Mucosa of descending colon (tissue), 3 donors: ENCODE data around the gene TGDS. TPM values are rescaled to one million over a fixed set of nuclear protein-coding genes. Genes with fewer than 3 reads are reported as not detected.
A peak's percentile ranks its signal among the peaks of the same experiment; 100 is the strongest.

Experiments
- ATAC-seq: fragments of 200-7000 bp; cut with Tn5 transposase; one replicate; pipeline ENCODE4 v1.9.1; 2020; ENCODE audit warnings: mild to moderate bottlenecking, moderate library complexity
- DNase-seq, 3 donors: peaks; one replicate each; pipeline ENCODE4 v3.0.0-alpha.2; 2020
- H3K36me3 ChIP-seq: fragments of 200-600 bp; one replicate; pipeline ENCODE4 v1.8.0; 2021; ENCODE audit warnings: low read depth, mild to moderate bottlenecking
- H3K4me1 ChIP-seq: fragments of 200-600 bp; one replicate; pipeline ENCODE4 v1.8.0; 2021; ENCODE audit warnings: low read depth, mild to moderate bottlenecking
- H3K4me3 ChIP-seq: fragments of 200-600 bp; one replicate; pipeline ENCODE4 v1.8.0; 2021; ENCODE audit warnings: mild to moderate bottlenecking
- H3K9me3 ChIP-seq: fragments of 200-600 bp; one replicate; pipeline ENCODE4 v1.8.0; 2021; ENCODE audit warnings: mild to moderate bottlenecking
- intact Hi-C, 2 donors: fragments of 100-400 bp; cut with DNase I in 1 of 2; cut with micrococcal nuclease in 1 of 2; formaldehyde crosslinking; loops; one replicate each; pipeline versions ENCODE4 v1.11.0 to v1.11.1; 2022; cut with DNase I, micrococcal nuclease
- total RNA-seq, 3 donors: library from RNA; stranded (reverse); fragmentation: NEBNext Ultra II Directional in 2 of 3; extraction: Animal tissue kit (Norgen Biotek cat#: 25700) in 2 of 3; gene quantifications; one replicate each; pipeline versions ENCODE4 v1.2.1 to v1.2.4, GENCODE V29; 2021 to 2023
- TF ChIP-seq, protein P1 (sequence below): fragments of 200-600 bp; IDR thresholded peaks from one replicate; pipeline ENCODE4 v1.8.0; 2022; ENCODE audit warnings: antibody characterized with exemption, mild to moderate bottlenecking
- donor health status: DM: no; HTN: no; CAD: no; lungs with moderate emphysema.
- donor health status: DM: no; HTN: no; CAD: no.
- donor health status: DM: no; HTN: yes; CAD: no.

TGDS gene
- total RNA-seq, 3 donors from 2014 or later = 6.7 to 8.7 (median 7.2) TPM

DNA sequence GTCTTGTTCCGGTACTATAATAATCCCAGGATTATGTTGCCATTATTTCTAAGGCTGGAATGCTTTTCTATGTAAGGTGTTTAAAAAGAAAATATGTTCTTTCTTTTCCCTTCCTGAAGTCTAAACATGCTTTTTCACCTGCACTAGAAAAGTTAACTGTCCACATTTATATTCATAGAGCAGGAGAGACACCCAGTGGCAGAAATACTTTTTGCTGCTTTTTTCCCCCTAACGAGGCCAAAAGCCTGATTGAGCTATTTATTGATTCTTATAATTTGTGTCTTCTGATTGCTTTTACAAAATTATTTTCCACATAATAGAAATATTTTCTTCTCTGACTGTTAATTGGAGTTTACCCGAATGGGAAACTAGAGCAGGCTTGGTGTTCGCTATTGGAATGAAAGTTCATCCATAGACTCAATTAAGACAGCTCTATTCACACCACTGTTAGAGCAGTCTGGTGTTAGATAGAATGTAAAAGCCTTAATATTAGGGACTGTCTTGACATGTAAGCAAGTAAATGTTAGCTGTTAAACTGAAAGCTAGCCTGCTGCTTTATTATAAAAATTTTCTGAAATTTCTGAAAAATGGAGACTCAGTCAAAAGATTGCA is 21.5 kb upstream of the TGDS start:
- TF ChIP-seq, protein P1, sequence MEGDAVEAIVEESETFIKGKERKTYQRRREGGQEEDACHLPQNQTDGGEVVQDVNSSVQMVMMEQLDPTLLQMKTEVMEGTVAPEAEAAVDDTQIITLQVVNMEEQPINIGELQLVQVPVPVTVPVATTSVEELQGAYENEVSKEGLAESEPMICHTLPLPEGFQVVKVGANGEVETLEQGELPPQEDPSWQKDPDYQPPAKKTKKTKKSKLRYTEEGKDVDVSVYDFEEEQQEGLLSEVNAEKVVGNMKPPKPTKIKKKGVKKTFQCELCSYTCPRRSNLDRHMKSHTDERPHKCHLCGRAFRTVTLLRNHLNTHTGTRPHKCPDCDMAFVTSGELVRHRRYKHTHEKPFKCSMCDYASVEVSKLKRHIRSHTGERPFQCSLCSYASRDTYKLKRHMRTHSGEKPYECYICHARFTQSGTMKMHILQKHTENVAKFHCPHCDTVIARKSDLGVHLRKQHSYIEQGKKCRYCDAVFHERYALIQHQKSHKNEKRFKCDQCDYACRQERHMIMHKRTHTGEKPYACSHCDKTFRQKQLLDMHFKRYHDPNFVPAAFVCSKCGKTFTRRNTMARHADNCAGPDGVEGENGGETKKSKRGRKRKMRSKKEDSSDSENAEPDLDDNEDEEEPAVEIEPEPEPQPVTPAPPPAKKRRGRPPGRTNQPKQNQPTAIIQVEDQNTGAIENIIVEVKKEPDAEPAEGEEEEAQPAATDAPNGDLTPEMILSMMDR = no peak
- ATAC-seq (peak; percentile 47), DNase-seq (peak in 1 of 3 donors; percentile 62)
- Histone ChIP-seq H3K4me1 (no peaks in the 10 kb centered on the region), H3K4me3 (no peak overlapping the region), H3K9me3 (no peaks in the 10 kb centered on the region), H3K36me3 (no peaks in the 10 kb centered on the region)
- intact Hi-C loops = loop anchor here (2.0 to 5.0 kb wide), 2 partner anchors 180 to 183 kb away; no protein-coding TSS in a partner anchor

DNA sequence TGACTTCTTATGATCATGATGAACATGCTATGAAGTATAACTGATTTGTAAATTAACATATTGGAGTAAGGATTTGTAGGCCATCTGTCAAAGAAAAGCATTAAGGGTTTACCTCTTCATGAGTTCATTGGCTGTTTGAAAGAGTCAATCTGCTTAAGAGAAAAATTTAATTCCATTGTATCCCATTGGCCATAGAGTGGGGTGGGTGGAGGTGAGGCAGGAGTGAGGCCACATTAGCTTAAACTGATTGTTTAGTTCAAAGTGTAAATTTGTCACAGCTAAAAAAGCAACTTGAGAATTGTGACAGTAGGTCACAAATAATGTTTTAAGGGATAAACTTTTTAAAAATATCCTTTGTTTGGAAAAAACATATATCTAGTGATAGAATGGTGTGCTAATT is 17.1 kb upstream of the TGDS start:
- Histone ChIP-seq H3K9me3 (no peaks in the 10 kb centered on the region), H3K4me1 (no peaks in the 10 kb centered on the region), H3K36me3 (no peaks in the 10 kb centered on the region), H3K4me3 (no peak overlapping the region)
- TF ChIP-seq, protein P1 = no peak
- intact Hi-C loops = no loop called here
- no peak for ATAC-seq
- DNase-seq = no peak

DNA sequence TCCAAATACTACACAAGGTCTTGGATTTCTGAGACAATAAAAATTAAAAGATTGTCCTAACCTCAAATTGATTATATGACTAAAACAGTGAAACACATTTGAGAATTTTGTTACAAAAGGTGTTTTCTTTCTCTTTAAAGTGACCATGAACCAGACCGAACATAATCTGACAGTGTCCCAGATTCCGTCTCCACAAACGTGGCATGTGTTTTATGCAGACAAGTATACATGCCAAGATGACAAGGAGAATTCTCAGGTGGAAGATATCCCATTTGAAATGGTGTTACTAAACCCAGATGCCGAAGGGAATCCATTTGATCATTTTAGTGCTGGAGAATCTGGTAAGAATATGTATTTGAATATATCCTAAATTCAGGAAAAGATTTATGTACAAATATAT is 16.1 kb upstream of the TGDS start:
- no peaks in the 10 kb centered on the region for H3K4me1 ChIP-seq
- DNase-seq = no peak
- H3K4me3 ChIP-seq = no peak overlapping the region
- no peaks in the 10 kb centered on the region for H3K9me3 ChIP-seq
- H3K36me3 ChIP-seq = no peaks in the 10 kb centered on the region
- intact Hi-C loops = no loop called here
- TF ChIP-seq, protein P1 = no peak
- ATAC-seq = no peak

DNA sequence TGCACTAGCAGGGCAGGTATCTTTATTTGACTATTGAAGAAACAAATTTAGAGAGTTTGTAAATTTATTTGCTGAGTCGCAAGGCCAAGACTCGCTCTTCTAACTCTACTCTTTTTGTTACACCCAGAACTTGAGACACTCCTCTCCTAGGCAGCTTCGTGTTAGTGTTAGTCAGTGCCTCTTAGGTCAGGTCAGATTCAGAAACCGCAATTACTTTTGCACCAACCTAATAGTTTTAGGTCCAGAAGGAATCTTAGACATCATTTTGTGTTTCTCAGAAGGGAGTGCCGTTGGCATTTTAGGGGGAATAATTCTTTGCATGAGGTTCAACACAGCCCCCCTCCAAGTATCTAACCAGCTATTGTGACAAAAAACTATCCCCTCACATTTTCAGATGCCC is 14.5 kb upstream of the TGDS start:
- Histone ChIP-seq H3K4me1 (no peaks in the 10 kb centered on the region), H3K36me3 (no peaks in the 10 kb centered on the region), H3K4me3 (no peak overlapping the region), H3K9me3 (no peaks in the 10 kb centered on the region)
- TF ChIP-seq, protein P1 = no peak
- ATAC-seq (no peak), DNase-seq (no peak)
- intact Hi-C loops = no loop called here

DNA sequence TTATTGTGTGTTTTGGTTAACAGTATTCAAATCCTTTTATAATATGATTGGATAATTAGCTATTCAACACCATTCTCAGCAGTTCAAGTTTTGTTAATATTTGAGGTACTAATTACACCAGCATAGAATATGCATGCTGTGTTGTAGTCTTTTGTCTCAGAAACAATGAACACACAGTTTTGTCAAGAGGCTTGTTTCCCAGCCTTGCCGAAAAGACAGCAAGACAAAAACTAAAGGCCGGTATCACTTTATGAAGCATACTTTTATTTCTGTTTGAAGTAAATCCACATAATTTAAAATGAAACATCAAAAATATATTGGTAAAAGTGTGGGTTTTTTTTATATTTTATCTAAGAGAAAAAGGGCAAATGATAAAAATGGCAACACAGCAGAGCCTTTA is 13.2 kb upstream of the TGDS start:
- Histone ChIP-seq H3K9me3 (no peaks in the 10 kb centered on the region), H3K36me3 (no peaks in the 10 kb centered on the region), H3K4me3 (no peak overlapping the region), H3K4me1 (no peaks in the 10 kb centered on the region)
- intact Hi-C loops = no loop called here
- TF ChIP-seq, protein P1 = no peak
- DNase-seq = no peak
- no peak for ATAC-seq

DNA sequence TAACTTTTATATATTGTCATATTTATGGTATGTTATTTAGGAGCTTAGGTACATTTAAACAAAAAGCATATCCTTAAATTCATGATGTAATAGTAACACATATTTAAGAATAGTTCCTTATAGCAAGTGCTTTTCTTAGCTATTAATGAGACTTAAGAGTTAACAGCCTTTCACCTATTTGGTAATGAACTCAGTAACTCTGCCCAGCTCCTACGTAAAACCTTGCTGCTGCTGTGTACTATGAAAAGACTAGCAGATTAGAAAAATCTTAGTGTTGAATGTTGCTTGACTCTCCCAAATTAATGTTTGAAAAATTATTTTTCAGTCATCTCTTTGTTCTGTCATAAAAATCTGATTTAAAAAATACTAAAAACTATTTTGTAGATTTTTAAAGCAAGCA is 12.6 kb upstream of the TGDS start:
- no peak for ATAC-seq
- H3K9me3 ChIP-seq = no peaks in the 10 kb centered on the region
- no peak for DNase-seq
- H3K4me1 ChIP-seq = no peaks in the 10 kb centered on the region
- intact Hi-C loops = no loop called here
- TF ChIP-seq, protein P1 = no peak
- H3K36me3 ChIP-seq = no peaks in the 10 kb centered on the region
- H3K4me3 ChIP-seq = no peak overlapping the region
